Medulla oblongata (tissue), 1 donor: Measurements from ENCODE around the gene GNG11.
A peak's percentile ranks its signal among the peaks of the same experiment; 100 is the strongest.
"Not testable (repeated sequence)": the region's sequence is repeated elsewhere in the genome, so short reads cannot be mapped to it uniquely, and the experiment has no call there.

Experiments
- DNase-seq: peaks from one replicate; pipeline ENCODE4 v3.0.0-alpha.2; 2015; ENCODE audit errors: extremely low spot score

Gene GNG11

DNA sequence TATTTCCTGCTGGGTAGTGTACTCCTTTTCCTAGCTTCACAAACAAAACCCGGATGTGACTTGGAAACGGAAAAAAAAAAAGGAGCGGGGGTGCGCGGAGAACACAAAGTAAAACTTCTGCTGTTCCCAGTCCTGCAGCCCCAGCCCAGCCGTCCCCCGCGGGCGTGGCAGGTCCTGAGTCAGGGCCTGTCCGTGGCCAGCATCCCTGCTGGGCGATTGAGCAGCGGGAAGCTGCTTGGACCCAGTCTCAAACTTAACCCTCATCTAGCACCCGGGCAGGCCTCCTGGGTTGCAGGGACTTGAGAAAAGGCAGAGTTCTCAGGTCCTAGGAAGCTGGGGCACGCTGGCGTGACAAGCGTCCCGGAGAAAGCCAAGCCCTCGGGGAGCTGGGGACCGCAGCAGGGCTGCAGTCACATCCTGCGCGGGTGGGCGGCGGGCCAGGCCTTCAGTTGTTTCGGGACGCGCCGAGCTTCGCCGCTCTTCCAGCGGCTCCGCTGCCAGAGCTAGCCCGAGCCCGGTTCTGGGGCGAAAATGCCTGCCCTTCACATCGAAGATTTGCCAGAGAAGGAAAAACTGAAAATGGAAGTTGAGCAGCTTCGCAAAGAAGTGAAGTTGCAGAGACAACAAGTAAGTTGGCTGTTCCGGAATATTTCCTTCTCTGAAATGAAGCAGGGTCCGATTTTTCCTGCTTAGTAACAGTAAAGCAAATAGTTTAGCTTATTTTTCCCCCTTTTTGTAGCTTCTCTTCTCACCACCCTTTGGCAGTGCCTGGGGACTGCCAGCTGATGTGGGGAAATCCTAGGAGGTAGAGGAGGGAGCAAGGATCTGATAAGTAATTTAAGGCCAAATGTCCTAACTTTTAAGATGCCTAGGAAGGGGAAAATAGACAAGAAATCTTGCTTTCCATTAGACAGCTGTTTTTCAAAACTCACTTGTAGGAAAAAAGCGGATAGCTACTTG, at the start of gene GNG11:
Gene GNG11, plus strand, starts transcription at position 129 of the 960 bp plus-strand sequence. Its CDS starts 403 bp downstream, at position 532.
- peak; percentile 61 for DNase-seq

- DNase-seq, result no peak
Observed at GRCh38 chr7:93873998-93874574, 47.4 kb upstream of the GNG11 start.

- DNase-seq, result no peak
Observed at GRCh38 chr7:93877742-93878141, 43.8 kb upstream of the GNG11 start.

DNA sequence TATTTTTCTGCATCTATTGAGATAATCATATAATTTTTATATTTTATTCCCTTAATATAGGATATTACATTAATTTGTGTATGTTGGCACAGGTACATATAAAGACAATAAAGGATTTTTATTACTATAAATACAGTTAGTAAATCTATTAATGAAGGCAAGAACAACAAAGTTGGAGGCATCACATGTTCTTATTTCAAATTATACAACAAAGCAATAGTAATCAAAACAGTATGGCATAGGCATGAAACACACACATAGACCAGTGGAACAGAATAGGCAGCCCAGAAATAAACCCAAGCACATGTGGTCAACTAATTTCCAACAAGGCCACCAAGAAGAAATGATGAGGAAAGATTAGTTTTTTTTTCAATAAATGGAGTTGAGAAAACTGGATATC, 42.2 kb upstream of the GNG11 start:
- no peak for DNase-seq

DNA sequence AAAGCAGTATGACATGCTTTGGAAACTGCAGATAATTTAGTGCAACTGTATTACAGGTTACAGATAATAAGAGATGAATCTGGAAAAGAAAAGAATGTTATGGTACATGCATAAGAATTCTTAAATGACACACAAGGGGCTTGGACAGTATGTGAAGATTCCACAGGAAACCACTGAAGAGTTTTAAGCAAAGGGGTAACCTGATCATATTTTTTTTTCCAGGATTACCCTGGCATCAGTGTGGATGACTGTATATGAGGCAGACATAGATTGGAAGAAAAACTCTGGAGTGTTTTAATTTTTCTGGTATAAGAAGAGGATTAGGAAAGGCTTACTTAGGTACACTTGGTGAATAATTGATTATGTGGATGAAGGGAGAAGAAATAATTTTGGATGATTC, 39.1 kb upstream of the GNG11 start:
- DNase-seq, result no peak

- DNase-seq, result no peak
Observed at GRCh38 chr7:93883078-93883916, 38.2 kb upstream of the GNG11 start.

DNA sequence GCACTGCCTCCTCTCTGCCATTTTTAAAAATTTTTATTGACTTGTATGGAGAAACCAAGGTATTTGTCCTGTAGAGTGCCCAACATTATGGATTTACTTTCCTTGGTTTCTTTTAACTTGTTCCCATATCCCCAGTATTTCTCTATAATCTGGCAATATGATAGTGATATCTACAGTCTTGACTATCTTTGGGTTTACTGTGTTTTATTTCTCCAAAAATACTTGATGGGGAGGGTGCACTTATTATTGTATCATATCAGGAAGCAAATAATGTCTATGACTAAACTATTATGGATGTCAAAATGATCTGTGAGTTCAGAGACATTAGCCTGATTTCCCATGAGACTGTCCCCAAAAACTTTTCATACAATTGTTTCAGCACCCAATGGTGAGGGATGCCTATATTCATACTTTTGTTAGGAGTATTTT, 37.6 kb upstream of the GNG11 start:
- DNase-seq, result no peak

DNA sequence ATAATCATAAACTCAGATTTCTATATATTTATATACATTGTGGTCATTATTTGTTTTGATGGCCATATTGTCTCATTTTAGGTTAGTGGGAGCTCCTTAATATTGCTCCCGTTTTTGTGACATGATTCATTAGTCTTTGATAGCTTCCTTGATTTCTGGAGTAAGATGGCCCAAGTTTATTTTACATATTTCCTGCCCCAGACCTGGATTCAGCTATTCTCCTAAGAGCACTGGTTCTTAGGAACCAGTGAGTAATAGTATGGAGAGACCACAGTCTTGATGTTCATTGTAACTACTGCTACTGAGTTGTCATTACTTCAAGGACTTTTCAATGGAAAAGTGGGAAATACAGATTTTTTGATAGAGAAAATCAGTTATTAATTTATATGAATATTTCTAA, 37.0 kb upstream of the GNG11 start:
- no peak for DNase-seq

GRCh38 chr7:93889261-93889660, 32.3 kb upstream of the GNG11 start:
- no peak for DNase-seq

GRCh38 chr7:93890041-93890463, 31.5 kb upstream of the GNG11 start:
- DNase-seq, result no peak

DNA sequence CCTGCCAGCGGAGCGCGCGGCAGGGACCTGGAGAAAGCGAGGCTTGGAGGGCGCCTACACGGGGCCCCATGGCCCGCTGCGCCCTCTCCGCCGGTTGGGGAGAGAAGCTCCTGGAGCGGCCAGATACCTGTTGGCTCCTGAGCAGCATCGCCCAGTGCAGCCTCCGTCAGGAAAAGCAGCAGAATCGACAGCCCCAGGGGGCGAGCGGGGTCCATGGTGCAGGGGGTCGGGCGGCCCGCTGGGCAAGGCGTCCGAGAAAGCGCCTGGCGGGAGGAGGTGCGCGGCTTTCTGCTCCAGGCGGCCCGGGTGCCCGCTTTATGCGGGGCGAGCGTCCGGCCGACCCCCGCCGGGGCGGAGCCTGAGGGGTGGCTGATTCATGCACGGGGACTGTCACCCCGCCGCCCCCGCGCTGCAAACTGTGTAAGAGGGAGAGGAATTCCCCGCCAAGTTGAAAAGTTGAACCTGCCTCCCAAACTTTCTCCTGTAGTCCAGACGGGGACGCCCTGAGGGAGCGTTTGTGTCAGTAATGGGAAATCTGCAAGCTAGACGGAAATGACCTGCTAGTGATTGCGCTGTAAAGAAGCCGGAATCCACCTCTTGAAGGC, 31.0 kb upstream of the GNG11 start, which contains the start of gene TFPI2:
Gene TFPI2, minus strand, starts transcription at position 290 of the 605 bp plus-strand sequence. Its CDS starts 75 bp downstream, at position 215.
- DNase-seq, result no peak

GRCh38 chr7:93894426-93894825, 27.1 kb upstream of the GNG11 start:
- no peak for DNase-seq

DNA sequence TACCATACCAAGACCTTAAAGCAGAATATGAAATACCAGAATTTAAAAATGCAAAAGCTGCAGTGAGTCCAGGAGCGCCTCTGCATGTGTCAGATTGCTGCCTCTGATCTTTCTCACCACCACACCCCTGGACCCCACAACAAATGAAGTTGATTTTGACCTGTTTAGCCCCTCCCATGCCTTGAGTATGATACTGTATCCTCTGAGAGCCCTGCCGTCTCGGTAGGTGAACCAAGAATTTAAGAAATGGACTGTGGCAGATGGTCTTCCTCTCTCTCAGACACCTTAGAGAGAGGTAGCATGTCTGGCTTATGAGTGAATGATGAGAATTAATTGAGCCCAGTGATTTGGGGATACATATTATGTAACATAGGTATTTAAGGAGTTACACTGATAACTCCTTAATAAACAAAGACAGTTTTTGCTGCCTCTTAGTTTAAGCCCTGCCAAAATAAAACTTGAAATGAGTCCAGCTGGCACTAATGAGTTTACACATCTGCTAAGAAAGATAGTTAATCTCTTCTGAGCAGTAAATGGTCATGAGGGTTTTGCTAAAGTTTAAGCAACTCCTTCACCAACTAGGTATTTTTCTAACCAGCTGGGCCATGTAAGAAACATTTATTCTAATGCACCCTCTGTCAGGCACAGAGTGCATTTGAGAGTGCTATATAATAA, 26.4 kb upstream of the GNG11 start:
- no peak for DNase-seq

- DNase-seq, result no peak
Observed at GRCh38 chr7:93895859-93896600, 25.5 kb upstream of the GNG11 start.

DNA sequence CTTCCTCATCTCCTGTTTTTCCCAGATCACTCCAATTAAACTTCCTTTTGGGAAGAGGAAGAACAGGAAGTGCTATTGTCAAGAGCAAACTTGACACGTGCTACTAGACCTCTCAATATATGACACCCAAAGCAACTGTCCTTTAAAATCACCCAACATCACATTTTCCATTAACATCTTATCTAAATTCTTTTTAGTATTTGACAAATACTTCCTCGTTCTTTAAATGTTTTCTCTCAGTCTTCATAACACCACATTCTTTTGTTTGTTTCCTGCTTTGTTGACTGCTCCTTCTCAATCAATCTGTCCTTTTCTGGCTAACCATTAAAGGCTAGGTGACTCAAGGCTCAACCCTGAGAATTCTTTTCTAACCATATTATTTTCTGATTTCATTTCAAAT, 23.9 kb upstream of the GNG11 start:
- DNase-seq, result no peak

DNA sequence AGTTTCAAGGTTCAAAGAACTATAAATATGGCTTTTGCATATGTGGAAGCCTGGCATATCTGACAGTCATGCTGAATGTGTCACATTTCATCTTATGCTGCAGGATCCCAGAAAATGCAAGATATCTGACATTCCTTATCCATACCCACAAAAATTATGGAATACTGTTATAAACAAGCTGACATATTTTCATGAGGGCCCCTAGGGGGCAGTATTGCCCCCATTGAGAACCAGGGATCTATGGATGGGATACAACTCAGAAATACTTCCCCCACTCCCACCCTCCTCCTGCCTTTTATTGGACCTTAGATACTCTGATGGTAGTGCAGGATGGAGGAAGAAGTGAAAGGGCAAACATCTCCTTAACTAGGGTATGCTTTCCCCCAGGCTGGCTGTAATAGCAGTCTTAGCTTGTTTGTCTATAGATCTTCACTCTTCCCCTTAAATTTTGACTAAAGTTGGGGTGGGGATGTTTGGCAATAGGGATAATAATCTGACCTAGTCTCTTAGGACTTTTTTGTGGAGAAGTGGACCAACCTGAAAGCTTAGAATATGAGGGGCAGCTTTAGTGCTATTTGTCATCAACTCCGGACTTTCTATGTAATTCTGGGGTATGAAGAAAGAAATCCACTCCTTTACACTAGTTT, 18.6 kb upstream of the GNG11 start:
- DNase-seq, result peak; percentile 50

- no peak for DNase-seq
Observed at GRCh38 chr7:93906267-93906666, 15.3 kb upstream of the GNG11 start, which contains the start of gene GNGT1. Gene GNGT1 (plus strand): TSS chr7:93906567. CDS start chr7:93906747, 180 bp downstream.

DNA sequence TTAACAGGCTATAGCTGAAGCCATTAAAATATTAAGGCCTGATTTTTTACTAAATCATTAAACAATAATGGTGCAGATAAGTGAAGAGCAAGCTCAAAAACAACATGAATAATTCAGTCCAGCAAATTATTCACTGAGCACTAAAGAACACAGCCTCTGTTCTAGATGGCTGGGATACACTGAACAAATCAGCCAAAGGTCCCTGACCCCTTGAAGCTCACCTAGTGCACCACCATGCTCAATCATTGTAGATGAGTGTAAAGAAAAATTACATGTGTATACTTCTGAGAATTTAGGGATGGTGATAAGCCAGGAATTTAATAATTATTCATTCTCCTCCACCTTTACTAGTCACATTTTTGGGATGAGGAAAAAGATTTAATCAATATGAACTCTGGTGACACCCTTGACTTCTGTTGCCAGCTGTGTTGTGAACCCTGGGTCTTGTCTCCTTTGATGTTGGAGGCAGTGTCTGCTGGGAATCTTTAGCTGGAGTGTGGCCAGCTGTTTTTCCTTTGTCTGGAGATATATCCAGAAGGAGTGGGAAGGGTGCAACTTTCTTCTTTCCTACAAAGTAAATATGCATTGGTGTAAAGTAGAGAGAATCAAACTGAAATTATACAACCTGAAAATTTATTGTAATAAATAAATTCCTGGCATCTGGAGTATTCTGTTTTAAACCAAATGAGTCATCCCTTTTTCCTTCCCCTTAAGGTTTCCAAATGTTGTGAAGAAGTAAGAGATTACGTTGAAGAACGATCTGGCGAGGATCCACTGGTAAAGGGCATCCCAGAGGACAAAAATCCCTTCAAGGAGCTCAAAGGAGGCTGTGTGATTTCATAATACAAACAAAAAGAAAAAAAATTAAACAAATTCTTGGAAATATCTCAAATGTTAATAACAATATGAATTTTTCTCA, 11.2 kb upstream of the GNG11 start:
- DNase-seq, result no peak

DNA sequence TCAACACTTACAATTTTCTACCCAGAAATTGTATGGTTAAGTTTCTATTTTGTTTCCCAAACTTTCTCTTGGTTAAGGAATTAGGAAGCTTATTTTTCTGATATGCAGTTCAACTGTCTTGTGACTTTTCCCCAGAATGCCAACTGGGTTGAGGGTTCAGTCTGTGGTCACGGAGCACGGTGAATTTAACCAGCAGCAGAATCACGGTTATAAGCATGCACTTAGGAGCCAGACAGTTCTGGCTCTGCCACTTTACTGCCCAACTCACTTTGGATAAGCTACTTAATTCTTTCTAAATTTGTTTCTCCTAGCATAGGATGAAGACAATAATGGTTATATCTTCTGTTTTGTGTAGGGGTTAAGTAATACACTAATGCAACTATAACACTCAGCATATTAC, 10.3 kb upstream of the GNG11 start:
- not testable (repeated sequence) for DNase-seq
